ENCODE results near the gene BMERB1.
"Not testable (repeated sequence)": the region's sequence is repeated elsewhere in the genome, so short reads cannot be mapped to it uniquely, and the experiment has no call there.

Gene BMERB1

DNA sequence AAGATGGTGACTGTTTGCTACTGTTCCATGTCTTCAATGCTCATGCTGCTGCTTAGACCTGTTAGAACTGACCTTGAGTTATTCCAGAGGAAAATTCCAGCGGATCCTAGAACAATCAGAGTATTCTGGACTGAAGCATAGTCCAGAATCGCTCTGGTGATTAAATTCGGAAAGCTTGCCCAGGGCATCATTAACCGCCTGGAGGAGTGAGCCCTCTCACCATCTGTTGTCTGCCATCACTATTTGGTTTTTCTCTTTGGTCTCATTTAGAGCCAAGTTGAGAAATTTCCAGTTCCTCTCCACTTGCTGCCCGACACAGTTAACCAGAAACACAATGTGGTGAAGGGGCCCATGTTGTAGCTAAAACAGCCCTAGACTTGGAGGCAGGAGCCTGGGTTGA lies 104.1 kb downstream of the BMERB1 start:
- TF ChIP-seq, protein P1, sequence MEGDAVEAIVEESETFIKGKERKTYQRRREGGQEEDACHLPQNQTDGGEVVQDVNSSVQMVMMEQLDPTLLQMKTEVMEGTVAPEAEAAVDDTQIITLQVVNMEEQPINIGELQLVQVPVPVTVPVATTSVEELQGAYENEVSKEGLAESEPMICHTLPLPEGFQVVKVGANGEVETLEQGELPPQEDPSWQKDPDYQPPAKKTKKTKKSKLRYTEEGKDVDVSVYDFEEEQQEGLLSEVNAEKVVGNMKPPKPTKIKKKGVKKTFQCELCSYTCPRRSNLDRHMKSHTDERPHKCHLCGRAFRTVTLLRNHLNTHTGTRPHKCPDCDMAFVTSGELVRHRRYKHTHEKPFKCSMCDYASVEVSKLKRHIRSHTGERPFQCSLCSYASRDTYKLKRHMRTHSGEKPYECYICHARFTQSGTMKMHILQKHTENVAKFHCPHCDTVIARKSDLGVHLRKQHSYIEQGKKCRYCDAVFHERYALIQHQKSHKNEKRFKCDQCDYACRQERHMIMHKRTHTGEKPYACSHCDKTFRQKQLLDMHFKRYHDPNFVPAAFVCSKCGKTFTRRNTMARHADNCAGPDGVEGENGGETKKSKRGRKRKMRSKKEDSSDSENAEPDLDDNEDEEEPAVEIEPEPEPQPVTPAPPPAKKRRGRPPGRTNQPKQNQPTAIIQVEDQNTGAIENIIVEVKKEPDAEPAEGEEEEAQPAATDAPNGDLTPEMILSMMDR (IDR thresholded peaks at IDR 0.05; ENCODE audit: low read length, missing control alignments): no peak
- no peak overlapping the region for H3K4me3 ChIP-seq (replicated peaks; ENCODE audit: low read depth, low read length)
- no peak for DNase-seq (ENCODE audit: low read depth)

DNA sequence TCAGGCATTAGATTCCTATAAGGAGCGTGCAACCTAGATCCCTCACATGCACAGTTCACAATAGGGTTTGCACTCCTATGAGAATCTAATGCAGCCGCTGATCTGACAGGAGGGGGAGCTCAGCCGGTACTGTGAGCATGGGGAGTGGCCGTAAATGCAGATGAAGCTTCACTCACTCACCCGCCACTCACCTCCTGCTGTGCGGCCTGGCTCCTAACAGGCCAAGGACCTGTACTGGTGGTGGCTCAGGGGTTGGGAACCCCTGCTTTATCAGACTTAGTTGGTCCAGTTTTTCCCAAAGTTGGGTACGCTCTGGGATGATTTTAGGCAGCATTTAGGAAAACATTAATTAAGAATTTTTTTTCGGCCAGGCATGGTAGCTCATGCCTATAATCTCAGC lies 104.8 kb downstream of the BMERB1 start:
- no peak overlapping the region for H3K4me3 ChIP-seq (replicated peaks; ENCODE audit: low read depth, low read length)
- DNase-seq (ENCODE audit: low read depth): no peak
- TF ChIP-seq, protein P1 (IDR thresholded peaks at IDR 0.05; ENCODE audit: low read length, missing control alignments): no peak

DNA sequence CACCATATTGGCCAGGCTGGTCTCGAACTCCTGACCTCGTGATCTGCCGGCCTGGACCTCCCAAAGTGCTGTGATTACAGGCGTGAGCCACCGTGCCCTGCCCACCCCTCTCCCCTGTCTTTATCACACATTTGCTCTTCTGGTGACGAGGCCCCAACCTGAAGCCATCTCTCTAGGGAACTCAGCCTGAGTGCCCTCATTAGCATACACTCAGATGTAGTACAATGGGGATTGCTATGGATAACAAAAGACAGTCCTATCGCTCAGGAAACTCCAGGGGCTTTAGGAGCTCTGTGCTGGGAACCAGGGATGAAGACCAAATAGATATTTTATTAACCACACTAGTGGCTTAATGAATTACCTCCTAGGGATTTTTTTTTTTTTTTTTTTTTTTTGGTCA lies 107.9 kb downstream of the BMERB1 start:
- TF ChIP-seq, protein P1 (IDR thresholded peaks at IDR 0.05; ENCODE audit: low read length, missing control alignments): no peak
- DNase-seq (ENCODE audit: low read depth): no peak

DNA sequence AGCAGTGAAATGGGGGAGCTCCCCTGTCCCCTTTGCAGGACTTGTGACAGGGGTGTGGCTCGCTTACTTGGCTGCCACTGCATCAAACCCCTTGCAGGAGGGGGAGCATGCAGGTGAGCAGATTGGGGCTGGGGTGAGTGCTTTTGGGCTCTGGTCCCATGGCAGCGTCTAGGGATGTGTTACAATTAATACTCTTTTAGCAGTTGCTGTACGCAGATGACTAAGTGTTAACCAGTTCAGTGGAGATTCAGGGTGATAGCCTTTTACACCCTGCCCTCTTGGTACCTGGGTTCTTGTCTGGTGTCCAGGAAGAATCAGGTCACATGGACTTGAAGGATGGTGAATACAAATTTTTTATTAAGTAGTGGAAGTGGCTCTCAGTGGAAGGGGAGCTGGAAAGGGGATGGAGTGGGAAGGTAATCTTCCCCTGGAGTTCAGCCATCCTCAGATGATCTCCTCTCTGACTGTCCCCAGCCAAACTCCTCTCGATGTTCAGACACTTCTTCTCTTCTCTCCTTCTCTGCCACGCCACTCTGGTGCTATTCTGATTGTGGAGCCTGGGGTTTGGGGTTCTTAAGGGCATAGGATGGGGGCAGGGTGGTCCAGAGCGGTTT lies 108.5 kb downstream of the BMERB1 start:
- no peak for DNase-seq (ENCODE audit: low read depth)
- H3K4me3 ChIP-seq (replicated peaks; ENCODE audit: low read depth, low read length): no peak overlapping the region
- TF ChIP-seq, protein P1 (IDR thresholded peaks at IDR 0.05; ENCODE audit: low read length, missing control alignments): no peak

More for the DNA sequence above, 107.9 kb downstream of the BMERB1 start:
- no peak overlapping the region for H3K4me3 ChIP-seq (replicated peaks; ENCODE audit: low read depth, low read length)

DNA sequence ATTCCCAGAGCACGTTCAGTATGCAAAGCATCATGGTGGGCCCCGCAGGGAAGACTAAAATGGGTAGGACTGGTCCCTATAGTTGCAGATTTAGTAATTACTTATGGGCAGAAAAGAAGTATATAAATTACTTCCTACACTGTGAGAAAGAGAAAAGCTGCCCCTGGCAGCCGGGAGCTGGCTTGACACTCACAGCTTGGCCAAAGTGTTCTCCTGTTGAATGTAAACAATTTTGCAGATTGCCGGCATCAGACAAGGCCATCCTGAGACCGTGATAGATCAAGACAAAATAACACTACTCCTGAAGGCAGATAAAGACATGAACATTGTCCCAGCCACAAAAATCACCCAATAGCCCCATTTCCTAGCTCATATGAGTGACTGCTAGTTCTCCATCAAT lies 110.0 kb downstream of the BMERB1 start:
- DNase-seq (ENCODE audit: low read depth): no peak
- TF ChIP-seq, protein P1 (IDR thresholded peaks at IDR 0.05; ENCODE audit: low read length, missing control alignments): no peak

DNA sequence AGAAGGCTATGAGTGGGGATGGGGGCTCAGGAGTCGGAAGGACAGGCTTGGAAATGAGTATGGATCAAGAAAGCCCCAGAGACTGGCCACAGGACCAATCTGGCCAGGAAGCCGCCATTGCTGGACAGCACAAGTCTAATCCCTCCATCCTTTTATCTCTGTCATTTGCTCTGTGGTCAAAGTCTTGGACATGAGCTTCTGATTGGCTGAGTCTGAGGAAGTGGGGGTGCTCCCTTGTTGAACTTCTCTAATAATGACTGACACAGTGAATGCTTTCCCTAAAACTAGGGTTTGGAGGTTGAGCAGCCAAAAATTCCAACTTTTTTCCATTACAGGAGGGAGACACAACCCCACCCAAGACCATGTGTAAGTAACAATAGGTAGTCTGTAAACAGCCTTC lies 111.2 kb downstream of the BMERB1 start:
- no peak for DNase-seq (ENCODE audit: low read depth)
- no peak overlapping the region for H3K4me3 ChIP-seq (replicated peaks; ENCODE audit: low read depth, low read length)
- TF ChIP-seq, protein P1 (IDR thresholded peaks at IDR 0.05; ENCODE audit: low read length, missing control alignments): no peak

More for the DNA sequence above, 110.0 kb downstream of the BMERB1 start:
- no peak overlapping the region for H3K4me3 ChIP-seq (replicated peaks; ENCODE audit: low read depth, low read length)

DNA sequence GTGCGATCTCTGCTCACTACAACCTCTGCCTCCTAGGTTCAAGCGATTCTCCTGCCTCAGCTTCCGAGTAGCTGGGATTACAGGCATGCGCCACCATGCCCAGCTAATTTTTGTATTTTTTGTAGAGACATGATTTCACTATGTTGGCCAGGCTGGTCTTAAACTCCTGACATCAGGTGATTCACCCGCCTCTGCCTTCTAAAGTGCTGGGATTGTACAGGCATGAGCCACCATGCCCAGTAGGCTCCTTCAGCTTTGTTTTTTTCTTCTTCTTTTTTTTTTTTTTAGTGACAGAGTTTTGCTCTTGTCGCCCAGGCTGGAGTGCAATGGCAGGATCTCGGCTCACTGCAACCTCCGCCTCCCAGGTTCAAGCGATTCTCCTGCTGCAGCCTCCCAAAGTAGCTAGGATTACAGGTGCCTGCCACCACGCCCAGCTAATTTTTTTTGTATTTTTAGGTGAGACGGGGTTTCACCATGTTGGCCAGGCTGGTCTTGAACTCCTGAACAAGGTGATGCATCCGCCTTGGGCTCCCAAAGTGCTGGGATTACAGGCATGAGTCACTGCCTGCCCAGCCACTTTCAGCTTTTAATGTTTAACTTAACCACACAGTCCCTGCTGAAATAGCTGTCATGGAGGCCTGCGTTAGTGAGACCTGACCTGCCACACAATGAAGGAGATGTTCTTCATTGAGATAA lies 112.8 kb downstream of the BMERB1 start:
- H3K4me3 ChIP-seq (replicated peaks; ENCODE audit: low read depth, low read length); DNase-seq (ENCODE audit: low read depth): not testable (repeated sequence)
